Skin epidermis (tissue), 12 donors: Measurements from ENCODE around the gene IL1R1.

Experiments used
- H3K27ac ChIP-seq, 21 experiments: fragments of 200-600 bp; sonication (generic) in 11 of 21; one replicate each; pipeline ENCODE4 v1.5.0; 2020; ENCODE audit warnings: mild to moderate bottlenecking in 3 of 21, inconsistent platforms in 2 of 21, moderate library complexity in 2 of 21
- H3K4me3 ChIP-seq, 7 experiments: fragments of 200-600 bp; sonication (generic) in 2 of 7; one replicate each; pipeline ENCODE4 v1.5.0; 2020; ENCODE audit warnings: inconsistent platforms in 2 of 7, mild to moderate bottlenecking in 2 of 7, moderate library complexity in 1 of 7

The IL1R1 gene

DNA sequence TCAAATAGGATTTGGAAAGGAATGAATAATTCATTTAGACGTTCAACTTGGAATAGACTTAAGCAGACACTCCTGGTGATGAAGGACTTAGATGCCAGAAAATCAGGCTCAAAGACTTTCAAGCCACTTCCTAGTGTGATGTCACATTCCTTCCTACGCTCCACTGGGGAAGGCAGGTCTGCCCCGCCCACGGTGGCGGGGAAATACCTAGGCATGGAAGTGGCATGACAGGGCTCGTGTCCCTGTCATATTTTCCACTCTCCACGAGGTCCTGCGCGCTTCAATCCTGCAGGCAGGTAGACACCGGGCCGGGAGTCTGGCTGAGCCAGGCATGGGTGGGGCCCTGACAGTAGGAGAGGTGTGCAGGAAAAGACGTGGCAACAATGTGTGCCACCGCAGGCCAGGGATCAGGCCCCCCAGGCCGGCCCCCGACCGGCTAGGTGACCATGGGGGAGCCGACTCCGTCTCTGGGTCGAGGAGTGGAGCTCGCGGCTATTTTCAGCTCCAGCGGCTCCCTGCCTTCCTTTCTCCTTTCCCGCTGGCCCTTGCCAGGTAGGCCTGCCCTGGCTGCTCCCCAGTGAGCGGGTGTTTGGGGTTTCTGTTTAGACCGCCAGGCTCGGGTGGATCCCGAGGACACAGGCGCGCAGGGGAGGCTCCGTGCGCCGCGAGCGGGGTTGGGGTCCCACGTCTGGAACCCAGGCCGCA, 44.4 kb downstream of the IL1R1 start, which contains the start of gene IL1RL2:
Gene IL1RL2, plus strand, starts transcription at position 233 of the 705 bp plus-strand sequence. CDS start 845 bp downstream, outside the sequence.
- Histone ChIP-seq H3K27ac (peak within 1 kb of the TSS; percentile 57 to 96 (median 88)), H3K4me3 (peak within 1 kb of the TSS; percentile 31 to 52 (median 42))

DNA sequence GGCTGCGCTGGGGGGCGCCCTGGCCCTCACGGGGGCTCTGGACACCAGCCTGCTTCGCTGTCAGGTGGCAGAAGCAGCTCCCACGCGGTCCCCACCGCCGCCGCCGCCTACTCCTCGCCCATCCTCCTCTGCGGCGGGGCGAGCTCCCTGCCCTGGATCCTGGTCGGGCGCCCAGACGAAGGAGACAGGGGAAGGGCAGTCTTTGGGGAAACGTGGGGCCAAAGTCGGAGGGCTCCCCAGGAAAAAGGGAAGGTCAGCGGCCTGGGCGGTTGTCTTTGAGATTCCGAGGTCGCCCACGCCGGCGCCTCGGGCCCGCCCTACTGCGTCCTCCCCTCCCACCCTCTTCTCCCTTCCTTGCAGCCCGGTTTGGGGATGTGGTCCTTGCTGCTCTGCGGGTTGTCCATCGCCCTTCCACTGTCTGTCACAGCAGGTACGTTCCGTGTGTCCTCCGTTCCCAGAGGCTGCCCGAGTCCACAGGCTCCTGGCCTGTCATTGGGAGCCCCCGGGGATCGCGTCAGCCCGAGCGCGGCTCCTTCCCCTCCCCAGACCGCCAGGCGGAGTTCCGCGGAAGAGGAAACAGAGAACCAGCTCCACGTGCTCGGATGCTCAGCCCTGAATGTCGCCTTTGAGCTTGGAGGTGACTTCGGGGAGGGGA, 45.1 kb downstream of the IL1R1 start:
- Histone ChIP-seq H3K4me3 (peak overlapping the region; percentile 31 to 52 (median 42)), H3K27ac (peak overlapping the region; percentile 57 to 96 (median 88))

DNA sequence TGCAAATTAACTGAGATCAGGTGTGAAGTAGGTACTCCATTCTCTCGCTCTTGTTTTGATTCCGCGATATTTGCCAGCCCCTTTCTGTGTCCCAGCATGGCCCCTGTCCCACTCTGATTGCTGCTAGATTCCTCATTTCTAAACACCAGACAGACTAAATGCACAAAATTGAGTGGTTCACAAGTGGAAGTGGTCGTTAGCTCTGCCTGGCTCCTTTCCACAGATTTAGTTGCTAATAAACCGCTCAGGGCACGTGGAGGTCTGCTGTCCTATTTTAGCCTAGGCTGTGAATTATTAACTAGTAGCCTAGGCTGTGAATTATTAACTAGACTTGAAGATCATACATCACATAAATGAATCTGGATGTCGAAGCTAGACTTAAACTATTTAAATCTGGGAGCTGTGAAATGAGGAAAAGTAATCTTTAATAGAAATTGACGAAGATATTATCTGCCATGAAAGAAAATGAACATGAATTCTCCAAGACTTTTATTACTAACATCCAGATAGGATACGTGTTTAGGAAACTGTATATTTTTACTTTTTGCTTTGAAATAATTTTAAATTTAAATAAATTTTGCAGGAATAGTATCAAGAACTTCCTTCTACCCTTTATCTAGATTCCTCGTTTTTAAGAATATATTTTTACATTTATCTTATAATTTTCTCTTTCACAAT, 48.0 kb downstream of the IL1R1 start:
- H3K27ac ChIP-seq, result no peak overlapping the region

GRCh38 chr2:102191501-102191900, 49.0 kb downstream of the IL1R1 start:
- no peak overlapping the region for H3K27ac ChIP-seq

More for the DNA sequence above, 48.0 kb downstream of the IL1R1 start:
- no peak overlapping the region for H3K4me3 ChIP-seq

GRCh38 chr2:102193074-102193473, 50.5 kb downstream of the IL1R1 start:
- no peak overlapping the region for H3K27ac ChIP-seq
- no peak overlapping the region for H3K4me3 ChIP-seq

More at GRCh38 chr2:102191501-102191900, 49.0 kb downstream of the IL1R1 start:
- H3K4me3 ChIP-seq, result no peak overlapping the region

DNA sequence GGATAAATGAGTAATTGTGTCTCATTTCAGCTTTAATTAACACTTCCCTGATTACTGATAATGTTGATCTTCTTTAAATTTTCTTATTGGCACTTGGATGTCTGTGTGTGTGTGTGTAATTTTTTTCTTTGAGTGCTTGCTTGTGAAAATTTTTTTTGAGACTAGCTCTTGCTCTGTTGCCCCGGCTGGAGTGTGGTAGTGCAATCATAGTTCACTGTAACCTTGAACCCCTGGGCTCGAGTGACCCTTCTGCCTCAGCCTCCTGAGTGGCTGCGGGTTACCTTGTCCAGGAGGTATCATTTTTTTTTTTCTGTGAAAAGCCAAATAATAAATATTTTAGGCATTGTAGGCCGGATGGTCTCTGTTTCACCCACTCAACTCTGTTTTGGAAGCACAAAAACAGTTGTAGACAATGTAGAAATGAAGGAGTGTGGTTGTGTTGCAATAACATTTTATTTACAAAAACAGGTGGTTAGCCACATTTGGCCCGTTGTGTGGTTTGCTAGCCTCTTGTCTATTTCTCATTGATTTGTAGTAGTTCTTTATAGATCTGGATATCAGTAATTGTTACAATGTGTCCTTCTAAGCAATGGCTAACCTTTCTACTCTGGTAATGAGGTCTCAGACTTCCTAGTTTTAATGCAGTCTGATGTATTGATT, 52.2 kb downstream of the IL1R1 start:
- no peak overlapping the region for H3K4me3 ChIP-seq
- H3K27ac ChIP-seq, result no peak overlapping the region

- Histone ChIP-seq H3K4me3 (no peak overlapping the region), H3K27ac (no peak overlapping the region)
Measured at GRCh38 chr2:102197389-102198137, 55.0 kb downstream of the IL1R1 start.

DNA sequence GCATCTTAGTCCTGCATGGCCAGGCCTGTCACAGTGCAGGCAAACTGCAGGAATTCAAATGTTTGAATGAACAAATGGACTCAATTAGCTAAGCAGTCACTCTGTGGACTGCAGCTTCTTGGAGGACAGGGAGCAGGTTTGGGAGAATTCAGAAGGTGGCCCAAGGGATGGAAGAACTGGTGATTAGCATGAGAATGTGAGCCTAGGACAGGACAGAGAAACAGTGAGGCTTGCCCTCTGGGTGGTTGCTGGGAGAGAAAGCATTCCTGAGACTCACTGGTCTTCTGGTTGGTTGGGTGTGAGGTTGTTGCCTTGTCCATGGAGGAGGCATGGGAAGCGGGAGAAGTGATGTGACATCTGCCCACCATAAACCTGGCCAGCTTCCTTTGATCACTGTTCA, 58.0 kb downstream of the IL1R1 start:
- no peak overlapping the region for H3K27ac ChIP-seq
- H3K4me3 ChIP-seq, result no peak overlapping the region

DNA sequence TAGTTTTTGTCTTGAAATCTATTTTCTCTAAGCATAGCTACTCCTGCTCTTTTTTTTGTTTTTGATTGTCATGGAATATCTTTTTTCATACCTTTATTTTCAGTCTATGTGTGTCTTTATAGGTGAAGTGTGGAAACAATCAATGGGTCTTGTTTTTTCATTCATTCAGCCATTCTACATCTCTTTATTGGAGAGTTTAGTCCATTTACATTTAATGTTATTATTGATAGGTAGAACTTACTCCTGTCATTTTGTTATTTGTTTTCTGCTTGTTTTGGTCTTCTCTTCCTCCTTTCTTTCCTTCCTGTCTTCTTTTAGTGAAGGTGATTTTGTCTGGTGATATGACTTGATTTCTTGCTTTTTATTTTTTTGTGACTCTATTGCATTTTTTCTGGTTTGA, 62.1 kb downstream of the IL1R1 start:
- Histone ChIP-seq H3K4me3 (no peak overlapping the region), H3K27ac (no peak overlapping the region)

GRCh38 chr2:102206666-102207341, 64.3 kb downstream of the IL1R1 start:
- H3K27ac ChIP-seq, result no peak overlapping the region

DNA sequence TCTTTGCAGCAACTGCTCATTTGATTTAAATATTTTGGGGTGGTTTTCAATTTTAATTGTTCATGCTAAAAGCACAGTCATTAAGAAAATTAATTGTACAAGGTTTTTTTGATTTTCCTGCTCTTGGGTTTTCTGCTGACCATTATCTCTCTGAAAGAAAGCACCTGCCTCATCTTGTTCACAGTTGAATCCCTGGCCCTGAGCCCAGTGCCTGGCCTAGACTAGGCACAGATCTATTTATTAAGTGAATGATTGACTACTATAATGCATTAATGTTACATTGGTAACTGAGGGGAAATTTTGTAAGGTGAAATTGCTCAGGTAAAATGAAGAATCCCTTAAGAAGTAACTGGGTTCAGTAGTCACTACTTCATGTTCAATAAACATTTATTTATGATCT, 66.2 kb downstream of the IL1R1 start:
- no peak overlapping the region for H3K27ac ChIP-seq
- H3K4me3 ChIP-seq, result no peak overlapping the region

More at GRCh38 chr2:102206666-102207341, 64.3 kb downstream of the IL1R1 start:
- H3K4me3 ChIP-seq, result no peak overlapping the region

- H3K27ac ChIP-seq, result no peak overlapping the region
- H3K4me3 ChIP-seq, result no peak overlapping the region
Measured at GRCh38 chr2:102209474-102209873, 66.9 kb downstream of the IL1R1 start.

GRCh38 chr2:102217032-102217431, 74.5 kb downstream of the IL1R1 start:
- H3K27ac ChIP-seq, result no peak overlapping the region
- no peak overlapping the region for H3K4me3 ChIP-seq

DNA sequence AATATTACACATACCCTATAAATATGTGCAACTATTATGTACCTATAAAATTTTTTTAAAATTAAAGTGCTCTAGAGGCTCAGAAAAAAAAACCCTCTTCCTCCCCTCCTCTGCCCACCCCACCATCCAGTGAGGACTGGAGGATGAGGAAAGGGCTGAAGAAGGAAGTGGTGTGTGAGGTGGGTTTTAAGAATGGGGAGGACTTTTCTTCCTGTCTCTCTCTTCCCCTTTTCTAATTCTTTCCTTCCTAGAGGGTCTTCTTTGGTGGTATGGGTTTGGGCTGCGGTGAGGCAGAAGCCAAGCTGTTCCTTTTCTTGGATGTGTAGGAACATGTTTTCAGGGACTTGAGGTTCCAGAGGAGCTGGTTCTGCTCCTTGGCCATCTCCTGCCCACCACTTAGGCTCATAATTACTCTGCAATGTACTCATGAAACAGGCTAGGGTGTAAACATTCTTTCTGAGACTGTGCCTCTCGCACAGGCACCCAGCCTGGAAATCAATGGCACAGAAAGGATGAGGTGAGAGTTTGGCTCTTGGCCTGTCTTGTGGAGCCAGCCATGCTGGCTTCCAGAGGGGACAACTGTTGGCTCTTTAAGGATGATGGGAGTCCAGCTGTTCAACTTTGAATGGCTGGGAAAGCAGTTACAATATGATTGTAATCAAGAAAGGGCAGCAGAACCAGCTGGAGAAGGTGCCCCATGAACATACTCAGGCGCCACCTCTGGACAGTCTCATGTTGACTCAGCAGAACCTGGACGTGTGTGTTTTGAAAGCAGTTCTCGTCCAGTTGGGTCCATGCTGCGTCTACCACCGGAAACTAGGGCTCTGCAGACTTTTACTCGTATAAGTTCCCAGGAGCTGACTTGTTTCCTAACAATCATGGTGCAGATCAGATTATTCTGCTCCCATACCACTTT, 82.5 kb downstream of the IL1R1 start:
- Histone ChIP-seq H3K4me3 (no peak overlapping the region), H3K27ac (peak overlapping the region in 18 of 21 experiments; percentile 5 to 97 (median 44))

- no peak overlapping the region for H3K4me3 ChIP-seq
- H3K27ac ChIP-seq, result peak overlapping the region in 17 of 21 experiments; percentile 75 to 97 (median 93)
Measured at GRCh38 chr2:102226171-102226570, 83.6 kb downstream of the IL1R1 start.

DNA sequence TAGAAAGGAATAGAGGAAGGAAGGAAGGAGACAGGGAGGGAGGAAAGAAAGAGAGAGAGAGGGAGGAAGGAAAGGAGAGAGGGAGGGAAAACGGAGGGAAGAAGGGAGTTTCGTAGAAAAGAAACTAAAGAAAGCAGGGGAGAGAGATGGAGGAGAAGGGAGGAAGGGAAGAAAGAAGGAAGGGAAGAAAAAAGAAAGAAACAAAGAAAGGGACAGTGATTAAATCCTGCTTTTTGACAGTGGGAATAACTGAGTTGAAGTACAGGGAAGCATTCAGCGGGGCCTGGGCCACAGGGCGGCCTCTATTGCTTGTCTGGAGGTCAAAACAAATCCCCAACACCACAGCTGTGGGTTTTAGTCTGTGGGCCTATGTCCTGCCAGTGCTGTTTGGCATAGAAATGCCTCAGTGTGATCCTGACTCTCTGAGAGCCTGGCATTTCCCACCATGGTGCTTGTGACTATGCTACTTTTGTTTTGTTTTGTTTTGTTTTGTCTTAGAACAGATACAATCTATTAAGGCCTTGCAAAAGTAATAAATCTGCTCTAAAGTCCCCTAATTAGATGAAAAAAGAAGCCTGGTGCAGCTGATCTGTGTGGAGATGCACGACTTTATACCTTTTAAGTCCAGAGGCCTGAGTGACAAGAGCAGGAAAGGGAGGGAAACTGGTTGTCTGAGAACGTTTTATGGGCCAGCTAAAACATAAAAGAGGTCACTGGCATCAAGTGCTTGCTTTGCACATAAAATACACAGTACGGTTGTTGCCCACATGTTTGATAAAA, 84.3 kb downstream of the IL1R1 start:
- peak overlapping the region; percentile 57 to 97 (median 91) for H3K27ac ChIP-seq
- H3K4me3 ChIP-seq, result no peak overlapping the region
